Fibroblast of the aortic adventitia (primary cell): ENCODE measurements around the gene B3GLCT. TPM values are rescaled to one million over a fixed set of nuclear protein-coding genes. Genes with fewer than 3 reads are reported as not detected.
"Not testable (repeated sequence)": the region's sequence is repeated elsewhere in the genome, so short reads cannot be mapped to it uniquely, and the experiment has no call there.

Experiments
- DNase-seq: peaks from one replicate; pipeline ENCODE4 v3.0.0-alpha.2; 2010; ENCODE audit warnings: low read depth
- H3K4me3 ChIP-seq: 2 replicates; pipeline ENCODE4 v1.5.1; 2011; ENCODE audit warnings: low read depth, mild to moderate bottlenecking, control low read depth, low read length, moderate library complexity
- CTCF ChIP-seq: IDR thresholded peaks from 2 replicates; pipeline ENCODE4 v1.5.1; 2011; ENCODE audit warnings: mild to moderate bottlenecking, low read length, control low read depth, inconsistent platforms; ENCODE audit not compliant: insufficient read depth
- total RNA-seq: library from RNA; depleted of rRNA; stranded (reverse); fragments of >200 nt; gene quantifications from 2 replicates; pipeline ENCODE4 v1.2.3, GENCODE V29; 2012; ENCODE audit warnings: low replicate concordance

B3GLCT gene
- total RNA-seq, 1 donor = 11.6 TPM

- no peak for TF ChIP-seq CTCF
- DNase-seq = no peak
- no peak overlapping the region for H3K4me3 ChIP-seq
Measured at GRCh38 chr13:31208559-31209122, 8.9 kb downstream of the B3GLCT start.

- no peak for TF ChIP-seq CTCF
- DNase-seq = peak; percentile 51
- H3K4me3 ChIP-seq = no peak overlapping the region
Measured at GRCh38 chr13:31209172-31209840, 9.5 kb downstream of the B3GLCT start.

- DNase-seq = no peak
- no peak overlapping the region for H3K4me3 ChIP-seq
- no peak for TF ChIP-seq CTCF
Measured at GRCh38 chr13:31209841-31210210, 10.1 kb downstream of the B3GLCT start.

GRCh38 chr13:31213651-31214289 is 14.0 kb downstream of the B3GLCT start:
- DNase-seq = no peak
- H3K4me3 ChIP-seq = no peak overlapping the region
- TF ChIP-seq CTCF = no peak

GRCh38 chr13:31214435-31214834 is 14.7 kb downstream of the B3GLCT start:
- no peak for TF ChIP-seq CTCF

GRCh38 chr13:31216916-31217315 is 17.1 kb downstream of the B3GLCT start:
- not testable (repeated sequence) for H3K4me3 ChIP-seq, DNase-seq

More at GRCh38 chr13:31214435-31214834, 14.7 kb downstream of the B3GLCT start:
- no peak overlapping the region for H3K4me3 ChIP-seq
- DNase-seq = no peak

- H3K4me3 ChIP-seq = no peak overlapping the region
- TF ChIP-seq CTCF = no peak
- DNase-seq = no peak
Measured at GRCh38 chr13:31219909-31220598, 20.3 kb downstream of the B3GLCT start.
